ENCODE measurements around the gene COLEC11.

Gene COLEC11

GRCh38 chr2:3594493-3595281 is at the start of gene COLEC11:
TSS of gene COLEC11 (plus strand) at chr2:3595112. CDS start at chr2:3604341, 9,229 bp downstream.
- no peak for TF ChIP-seq CTCF (IDR thresholded peaks at IDR 0.05; ENCODE audit: extremely low read depth, missing control alignments)
- no peak for DNase-seq (ENCODE audit: low spot score)

DNA sequence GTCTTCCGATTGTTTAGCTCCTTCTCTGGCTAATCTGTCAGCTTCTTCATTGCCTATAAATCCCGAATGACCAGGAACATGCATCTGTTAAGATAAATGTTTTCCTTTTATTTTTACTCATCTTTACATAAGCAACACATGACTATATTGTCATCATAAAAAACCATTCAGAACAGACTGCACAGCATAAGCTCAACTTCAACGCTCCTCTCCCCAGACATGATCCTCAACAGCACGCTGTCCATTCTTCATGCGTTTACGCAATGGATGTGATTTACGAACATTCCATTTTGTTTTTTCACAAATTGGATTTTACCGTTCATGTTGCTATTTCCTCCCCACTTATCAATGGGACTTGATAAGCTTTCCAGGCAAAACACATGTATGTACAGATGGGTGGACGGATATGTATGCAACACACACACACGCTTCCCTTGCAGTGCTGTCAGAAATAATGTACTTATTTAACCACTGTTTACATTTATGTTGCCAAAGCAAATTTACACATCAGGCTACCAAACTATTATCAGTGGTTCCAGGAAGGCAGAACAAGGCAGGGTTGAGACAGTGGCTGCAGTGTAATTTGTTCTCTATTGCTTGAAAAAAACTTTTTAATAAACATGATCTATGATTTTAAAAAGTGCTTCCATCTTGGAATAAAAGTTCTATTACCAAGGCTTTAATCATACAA is 49.0 kb upstream of the COLEC11 start:
- TF ChIP-seq CTCF (IDR thresholded peaks at IDR 0.05; ENCODE audit: extremely low read depth, missing control alignments): no peak
- no peak for DNase-seq (ENCODE audit: low spot score)

DNA sequence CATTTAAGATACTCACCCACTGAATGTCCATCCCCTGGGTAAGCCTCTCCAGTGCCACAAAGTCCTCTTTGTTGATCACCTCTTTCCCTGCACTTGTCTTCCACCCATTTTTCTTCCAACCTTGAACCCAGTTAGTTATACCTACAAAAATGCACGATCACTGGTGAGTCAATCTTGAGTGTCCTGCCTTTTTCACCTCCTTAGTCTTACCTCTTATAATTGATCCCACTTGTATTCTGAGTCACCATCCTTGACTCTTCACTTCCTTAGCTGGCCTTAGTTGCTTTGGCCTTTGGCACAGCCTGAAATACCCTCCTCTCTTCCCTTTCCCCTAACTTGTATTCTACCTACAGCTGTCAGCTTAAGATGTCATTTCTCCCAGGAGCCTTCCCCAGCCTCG is 47.0 kb upstream of the COLEC11 start:
- DNase-seq (ENCODE audit: low spot score): no peak
- TF ChIP-seq CTCF (IDR thresholded peaks at IDR 0.05; ENCODE audit: extremely low read depth, missing control alignments): no peak

DNA sequence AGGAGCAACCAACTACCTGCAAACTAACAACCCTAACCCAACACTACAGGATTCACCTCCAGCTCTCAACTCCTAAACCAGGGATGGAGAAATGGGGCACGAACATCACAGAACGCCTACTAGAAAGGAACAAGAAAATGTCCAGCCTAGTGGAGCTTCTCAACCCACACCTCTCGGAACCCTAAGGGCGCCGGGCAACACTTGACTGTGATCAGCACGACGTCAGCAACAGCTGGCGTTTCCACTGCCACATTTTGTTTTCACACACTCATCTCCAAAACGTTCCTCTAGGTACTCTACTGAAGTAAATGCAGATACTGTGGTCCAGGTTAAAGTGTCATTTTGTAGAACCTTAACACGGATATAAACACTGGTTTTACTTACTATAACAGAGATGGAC is 41.0 kb upstream of the COLEC11 start:
- DNase-seq (ENCODE audit: low spot score): no peak
- TF ChIP-seq CTCF (IDR thresholded peaks at IDR 0.05; ENCODE audit: extremely low read depth, missing control alignments): no peak

- TF ChIP-seq CTCF (IDR thresholded peaks at IDR 0.05; ENCODE audit: extremely low read depth, missing control alignments): no peak
- no peak for DNase-seq (ENCODE audit: low spot score)
Observed at GRCh38 chr2:3557639-3558204, 37.2 kb upstream of the COLEC11 start.

- no peak for TF ChIP-seq CTCF (IDR thresholded peaks at IDR 0.05; ENCODE audit: extremely low read depth, missing control alignments)
- DNase-seq (ENCODE audit: low spot score): peak; percentile 100
Observed at GRCh38 chr2:3558205-3559014, 36.5 kb upstream of the COLEC11 start, which contains the start of gene RNASEH1. TSS of gene RNASEH1 (minus strand) at chr2:3558333. CDS start at chr2:3558260, 73 bp downstream.
